Right lobe of liver (tissue), 4 donors: ENCODE results near the gene IGF2R.

ENCODE experiments used
- POLR2A ChIP-seq: fragments of 450-650 bp; IDR thresholded peaks from one replicate; pipeline ENCODE4 v1.6.1; 2017; ENCODE audit warnings: antibody characterized with exemption, mild to moderate bottlenecking
- TF ChIP-seq, protein P1 (sequence below), 4 donors: fragments of 200-600 bp in 3 of 4; fragments of 450-650 bp in 1 of 4; IDR thresholded peaks; one replicate each; pipeline versions ENCODE4 v1.5.1 to v1.8.0; 2016 to 2022; ENCODE audit warnings: antibody characterized with exemption in 4 of 4, mild to moderate bottlenecking in 2 of 4
- donor health status: DM: no; HTN: no; CAD: no.
- donor health status: DM: no; HTN: no; CAD: no.
- donor health status: DM: no; HTN: yes; CAD: no.

DNA sequence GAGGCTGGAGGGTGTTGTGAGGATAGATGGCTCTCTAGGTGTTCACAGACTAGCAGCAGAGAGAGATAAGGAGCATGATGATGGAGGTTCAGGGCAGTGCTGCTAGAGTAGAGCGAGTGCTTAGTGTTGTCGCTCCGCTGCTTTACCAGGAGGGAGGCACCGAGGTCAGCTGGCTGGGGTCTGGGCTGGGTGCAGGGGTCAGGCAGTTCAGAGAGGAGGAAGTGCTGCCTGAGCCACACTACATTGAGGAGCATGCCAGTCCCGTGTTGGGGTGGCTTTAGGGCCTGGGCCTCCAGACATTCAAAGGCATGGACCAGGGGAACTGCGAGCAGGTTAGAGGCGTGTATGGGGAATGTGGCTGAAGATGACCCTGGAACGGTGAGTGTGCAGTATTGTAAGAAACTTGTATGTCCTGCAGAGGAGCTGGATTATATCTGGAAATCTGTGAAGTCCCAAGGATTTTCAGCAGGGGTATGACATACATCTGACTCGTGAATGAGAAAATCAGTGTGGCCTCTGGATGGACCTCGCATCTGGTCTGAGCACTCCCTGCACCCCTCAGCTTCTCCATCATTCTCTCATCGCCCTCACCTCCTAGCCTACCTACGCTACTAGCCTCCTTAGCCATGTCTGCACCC lies 66.9 kb downstream of the IGF2R start:
- TF ChIP-seq, protein P1, sequence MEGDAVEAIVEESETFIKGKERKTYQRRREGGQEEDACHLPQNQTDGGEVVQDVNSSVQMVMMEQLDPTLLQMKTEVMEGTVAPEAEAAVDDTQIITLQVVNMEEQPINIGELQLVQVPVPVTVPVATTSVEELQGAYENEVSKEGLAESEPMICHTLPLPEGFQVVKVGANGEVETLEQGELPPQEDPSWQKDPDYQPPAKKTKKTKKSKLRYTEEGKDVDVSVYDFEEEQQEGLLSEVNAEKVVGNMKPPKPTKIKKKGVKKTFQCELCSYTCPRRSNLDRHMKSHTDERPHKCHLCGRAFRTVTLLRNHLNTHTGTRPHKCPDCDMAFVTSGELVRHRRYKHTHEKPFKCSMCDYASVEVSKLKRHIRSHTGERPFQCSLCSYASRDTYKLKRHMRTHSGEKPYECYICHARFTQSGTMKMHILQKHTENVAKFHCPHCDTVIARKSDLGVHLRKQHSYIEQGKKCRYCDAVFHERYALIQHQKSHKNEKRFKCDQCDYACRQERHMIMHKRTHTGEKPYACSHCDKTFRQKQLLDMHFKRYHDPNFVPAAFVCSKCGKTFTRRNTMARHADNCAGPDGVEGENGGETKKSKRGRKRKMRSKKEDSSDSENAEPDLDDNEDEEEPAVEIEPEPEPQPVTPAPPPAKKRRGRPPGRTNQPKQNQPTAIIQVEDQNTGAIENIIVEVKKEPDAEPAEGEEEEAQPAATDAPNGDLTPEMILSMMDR (IDR thresholded peaks at IDR 0.05), result no peak
- TF ChIP-seq POLR2A, result no peak
